LoVo (cell line): Measurements from ENCODE around the gene TXNRD1.
"Not testable (repeated sequence)": the region's sequence is repeated elsewhere in the genome, so short reads cannot be mapped to it uniquely, and the experiment has no call there.

Experiments used
- DNase-seq: peaks from one replicate; pipeline ENCODE4 v3.0.0-alpha.2; 2016; ENCODE audit warnings: low spot score

Gene TXNRD1

GRCh38 chr12:104305349-104305748 lies 89.8 kb downstream of the TXNRD1 start:
- no peak for DNase-seq

- no peak for DNase-seq
These were observed 90.8 kb downstream of the TXNRD1 start for GRCh38 chr12:104306376-104306775.

GRCh38 chr12:104306943-104307654 lies 91.5 kb downstream of the TXNRD1 start:
- DNase-seq, result no peak

GRCh38 chr12:104307655-104308000 lies 92.0 kb downstream of the TXNRD1 start:
- no peak for DNase-seq

GRCh38 chr12:104309446-104309993 lies 93.9 kb downstream of the TXNRD1 start:
- DNase-seq, result no peak

- no peak for DNase-seq
These were observed 95.4 kb downstream of the TXNRD1 start for GRCh38 chr12:104310751-104311633.

GRCh38 chr12:104312202-104312601 lies 96.6 kb downstream of the TXNRD1 start:
- DNase-seq, result no peak

GRCh38 chr12:104312654-104313053 lies 97.1 kb downstream of the TXNRD1 start:
- DNase-seq, result no peak

GRCh38 chr12:104313568-104314241 lies 98.1 kb downstream of the TXNRD1 start:
- no peak for DNase-seq

GRCh38 chr12:104314242-104314614 lies 98.6 kb downstream of the TXNRD1 start:
- DNase-seq, result no peak

GRCh38 chr12:104315326-104316224 lies 100.0 kb downstream of the TXNRD1 start:
- no peak for DNase-seq

GRCh38 chr12:104316936-104317335 lies 101.4 kb downstream of the TXNRD1 start:
- DNase-seq, result no peak

- DNase-seq, result no peak
These were observed 102.1 kb downstream of the TXNRD1 start for GRCh38 chr12:104317538-104318210.

GRCh38 chr12:104319028-104319427 lies 103.4 kb downstream of the TXNRD1 start:
- DNase-seq, result no peak

- DNase-seq, result no peak
These were observed 104.5 kb downstream of the TXNRD1 start for GRCh38 chr12:104319918-104320626.

- no peak for DNase-seq
These were observed 105.0 kb downstream of the TXNRD1 start for GRCh38 chr12:104320627-104321024.

GRCh38 chr12:104321949-104322348 lies 106.4 kb downstream of the TXNRD1 start:
- no peak for DNase-seq

- not testable (repeated sequence) for DNase-seq
These were observed 107.0 kb downstream of the TXNRD1 start for GRCh38 chr12:104322533-104322932.

GRCh38 chr12:104323899-104324298 lies 108.3 kb downstream of the TXNRD1 start:
- no peak for DNase-seq

- DNase-seq, result not testable (repeated sequence)
These were observed 112.7 kb downstream of the TXNRD1 start for GRCh38 chr12:104328278-104328677.
